Measurements from ENCODE around the gene PRIM1. TPM values are rescaled to one million over a fixed set of nuclear protein-coding genes. Genes with fewer than 3 reads are reported as not detected.

Gene PRIM1
- total RNA-seq, 1 experiment from 2014 or later, result 25.0 TPM

- intact Hi-C loops (cut with micrococcal nuclease; ENCODE audit: unreplicated experiment) (loop anchor here (2.0 kb wide), 1 partner anchor 36 kb away; the partner anchor contains the start of gene PTGES3), in situ Hi-C loops (cut with HindIII; ENCODE audit: low pct_unique_long_range_greater_than_20kb, low sequenced_read_pairs) (no loop called here)
- ChIA-PET POLR2A (interaction anchor here (0.5 to 0.9 kb wide), 3 partner anchors 9 to 588 kb away, joined by 3 to 20 read pairs (median 5); no protein-coding TSS in a partner anchor), CTCF (no interaction called here)
- ATAC-seq, result peak; percentile 96
- no peaks in the 10 kb centered on the region for H3K27me3 ChIP-seq (ENCODE audit: control insufficient read depth, insufficient read depth, low read length)
- H3K4me3 ChIP-seq (ENCODE audit: low read depth in 2 of 2, low read length in 2 of 2), result peak within 1 kb of the TSS; percentile 93 to 100
- H3K4me1 ChIP-seq (ENCODE audit: control insufficient read depth, insufficient read depth, low read length), result peaks cover 35% of the 10 kb centered on the region
- peaks cover 23% of the 10 kb centered on the region for H3K36me3 ChIP-seq (ENCODE audit: control insufficient read depth, insufficient read depth, low read length)
- H3K27ac ChIP-seq (ENCODE audit: low read length), result peak within 1 kb of the TSS; percentile 100
- H3K9me3 ChIP-seq (ENCODE audit: control insufficient read depth, insufficient read depth, low read depth, low read length), result no peaks in the 10 kb centered on the region
- BruUV-seq (replicated peaks), result no TSS peak
- DNase-seq (ENCODE audit: low read depth, low spot score), result peak; percentile 91
- TF ChIP-seq REST (IDR thresholded peaks at IDR 0.05; ENCODE audit: insufficient read depth in 1 of 2, low read depth in 2 of 2, low read length in 1 of 2) (no peak), POLR2AphosphoS5 (IDR thresholded peaks at IDR 0.05; ENCODE audit: low read depth, low read length) (peak; percentile 98), TCF7L2 (IDR thresholded peaks at IDR 0.05; ENCODE audit: low read depth, low read length) (peak; percentile 57; the same call in 1 of the 2 replicates)
Observed at GRCh38 chr12:56724972-56725722, 27.0 kb downstream of the PRIM1 start, which contains the start of gene NACA. Gene NACA (minus strand): TSS chr12:56725299. CDS start chr12:56724521, 778 bp downstream.

- no peak for TF ChIP-seq REST (IDR thresholded peaks at IDR 0.05; ENCODE audit: insufficient read depth in 1 of 2, low read depth in 2 of 2, low read length in 1 of 2)
- no peak for TF ChIP-seq CTCF (IDR thresholded peaks at IDR 0.05)
- TF ChIP-seq TCF7L2 (IDR thresholded peaks at IDR 0.05; ENCODE audit: low read depth, low read length), result no peak
- TF ChIP-seq SIN3A (IDR thresholded peaks at IDR 0.05; ENCODE audit: borderline replicate concordance, insufficient read depth, low read depth, low read length), result no peak
- no peak for TF ChIP-seq POLR2AphosphoS5 (IDR thresholded peaks at IDR 0.05; ENCODE audit: low read depth, low read length)
- Histone ChIP-seq H3K4me1 (ENCODE audit: control insufficient read depth, insufficient read depth, low read length) (peaks cover 40% of the 10 kb centered on the region), H3K4me3 (ENCODE audit: low read depth in 2 of 2, low read length in 2 of 2) (peak overlapping the region; percentile 93 to 100), H3K36me3 (ENCODE audit: control insufficient read depth, insufficient read depth, low read length) (peaks cover 23% of the 10 kb centered on the region), H3K27me3 (ENCODE audit: control insufficient read depth, insufficient read depth, low read length) (no peaks in the 10 kb centered on the region), H3K27ac (ENCODE audit: low read length) (peak overlapping the region; percentile 100), H3K9me3 (ENCODE audit: control insufficient read depth, insufficient read depth, low read depth, low read length) (no peaks in the 10 kb centered on the region)
- ATAC-seq, result peak; percentile 12
- no peak for DNase-seq (ENCODE audit: low read depth, low spot score)
- POLR2A ChIA-PET, result no interaction called here
- CTCF ChIA-PET, result no interaction called here
- intact Hi-C loops (cut with micrococcal nuclease; ENCODE audit: unreplicated experiment) (loop anchor here (2.0 kb wide), 1 partner anchor 36 kb away; the partner anchor contains the start of gene PTGES3), in situ Hi-C loops (cut with HindIII; ENCODE audit: low pct_unique_long_range_greater_than_20kb, low sequenced_read_pairs) (no loop called here)
- BruUV-seq (replicated peaks), result TSS peak; percentile 83
Observed at GRCh38 chr12:56724701-56724971, 27.5 kb downstream of the PRIM1 start.
